Ishikawa (cell line): ENCODE results near the gene ACER1.
A peak's percentile ranks its signal among the peaks of the same experiment; 100 is the strongest.

Experiments
- CEBPB ChIP-seq: IDR thresholded peaks from 2 replicates; pipeline ENCODE4 v1.6.1; 2012
- CREB1 ChIP-seq: IDR thresholded peaks from 2 replicates; pipeline ENCODE4 v1.6.1; 2012; ENCODE audit warnings: low read depth
- EGR1 ChIP-seq: IDR thresholded peaks from 2 replicates; pipeline ENCODE4 v1.6.1; 2012
- EP300 ChIP-seq: IDR thresholded peaks from 2 replicates; pipeline ENCODE4 v1.6.1; 2012; ENCODE audit warnings: borderline replicate concordance
- FOXM1 ChIP-seq: IDR thresholded peaks from 2 replicates; pipeline ENCODE4 v1.6.1; 2012; ENCODE audit warnings: low read depth, borderline replicate concordance
- NFIC ChIP-seq: IDR thresholded peaks from 2 replicates; pipeline ENCODE4 v1.6.1; 2012
- RAD21 ChIP-seq: IDR thresholded peaks from 2 replicates; pipeline ENCODE4 v1.6.1; 2012; ENCODE audit warnings: low read depth
- TAF1 ChIP-seq: IDR thresholded peaks from 2 replicates; pipeline ENCODE4 v1.6.1; 2012; ENCODE audit warnings: low read depth, mild to moderate bottlenecking
- TCF12 ChIP-seq: IDR thresholded peaks from 2 replicates; pipeline ENCODE4 v1.6.1; 2012; ENCODE audit warnings: low read depth
- TEAD4 ChIP-seq: IDR thresholded peaks from 2 replicates; pipeline ENCODE4 v1.6.1; 2012
- USF1 ChIP-seq: IDR thresholded peaks from 2 replicates; pipeline ENCODE4 v1.6.1; 2012
- YY1 ChIP-seq: IDR thresholded peaks from 2 replicates; pipeline ENCODE4 v1.6.1; 2012; ENCODE audit warnings: low read depth
- ZBTB7A ChIP-seq: IDR thresholded peaks from 2 replicates; pipeline ENCODE4 v1.6.1; 2012; ENCODE audit warnings: low read depth
- TF ChIP-seq, protein P1 (sequence below): IDR thresholded peaks from 2 replicates; pipeline ENCODE4 v1.6.1; 2012; ENCODE audit warnings: low read depth, mild to moderate bottlenecking
- TF ChIP-seq, protein P2 (sequence below): IDR thresholded peaks from 2 replicates; pipeline ENCODE4 v1.6.1; 2012

The ACER1 gene

DNA sequence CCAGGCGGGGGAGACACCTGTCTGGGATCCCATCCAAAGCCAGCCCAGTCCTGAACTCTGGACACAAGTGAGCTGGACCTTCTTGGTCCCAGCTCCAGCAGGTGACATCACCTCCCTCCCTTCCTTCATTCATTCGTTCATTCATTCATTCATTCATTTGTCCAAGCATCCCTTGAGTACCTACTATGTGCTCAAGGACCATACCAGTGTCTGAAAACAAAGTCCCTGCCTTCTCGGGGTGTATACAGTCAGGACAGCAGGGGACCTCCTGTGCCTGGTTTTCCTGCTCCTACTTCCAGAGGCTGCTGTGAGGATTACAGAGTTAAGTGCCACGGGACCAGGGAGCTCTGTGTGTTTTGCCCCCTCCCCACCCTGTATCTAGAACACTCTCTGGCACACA is 14.0 kb downstream of the ACER1 start:
- TF ChIP-seq, protein P1, sequence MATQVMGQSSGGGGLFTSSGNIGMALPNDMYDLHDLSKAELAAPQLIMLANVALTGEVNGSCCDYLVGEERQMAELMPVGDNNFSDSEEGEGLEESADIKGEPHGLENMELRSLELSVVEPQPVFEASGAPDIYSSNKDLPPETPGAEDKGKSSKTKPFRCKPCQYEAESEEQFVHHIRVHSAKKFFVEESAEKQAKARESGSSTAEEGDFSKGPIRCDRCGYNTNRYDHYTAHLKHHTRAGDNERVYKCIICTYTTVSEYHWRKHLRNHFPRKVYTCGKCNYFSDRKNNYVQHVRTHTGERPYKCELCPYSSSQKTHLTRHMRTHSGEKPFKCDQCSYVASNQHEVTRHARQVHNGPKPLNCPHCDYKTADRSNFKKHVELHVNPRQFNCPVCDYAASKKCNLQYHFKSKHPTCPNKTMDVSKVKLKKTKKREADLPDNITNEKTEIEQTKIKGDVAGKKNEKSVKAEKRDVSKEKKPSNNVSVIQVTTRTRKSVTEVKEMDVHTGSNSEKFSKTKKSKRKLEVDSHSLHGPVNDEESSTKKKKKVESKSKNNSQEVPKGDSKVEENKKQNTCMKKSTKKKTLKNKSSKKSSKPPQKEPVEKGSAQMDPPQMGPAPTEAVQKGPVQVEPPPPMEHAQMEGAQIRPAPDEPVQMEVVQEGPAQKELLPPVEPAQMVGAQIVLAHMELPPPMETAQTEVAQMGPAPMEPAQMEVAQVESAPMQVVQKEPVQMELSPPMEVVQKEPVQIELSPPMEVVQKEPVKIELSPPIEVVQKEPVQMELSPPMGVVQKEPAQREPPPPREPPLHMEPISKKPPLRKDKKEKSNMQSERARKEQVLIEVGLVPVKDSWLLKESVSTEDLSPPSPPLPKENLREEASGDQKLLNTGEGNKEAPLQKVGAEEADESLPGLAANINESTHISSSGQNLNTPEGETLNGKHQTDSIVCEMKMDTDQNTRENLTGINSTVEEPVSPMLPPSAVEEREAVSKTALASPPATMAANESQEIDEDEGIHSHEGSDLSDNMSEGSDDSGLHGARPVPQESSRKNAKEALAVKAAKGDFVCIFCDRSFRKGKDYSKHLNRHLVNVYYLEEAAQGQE: no peak
- TF ChIP-seq CREB1 (no peak), TAF1 (no peak), EGR1 (no peak), TCF12 (no peak), RAD21 (no peak), NFIC (no peak), USF1 (no peak), TEAD4 (no peak), FOXM1 (no peak), YY1 (no peak)
- TF ChIP-seq, protein P2, sequence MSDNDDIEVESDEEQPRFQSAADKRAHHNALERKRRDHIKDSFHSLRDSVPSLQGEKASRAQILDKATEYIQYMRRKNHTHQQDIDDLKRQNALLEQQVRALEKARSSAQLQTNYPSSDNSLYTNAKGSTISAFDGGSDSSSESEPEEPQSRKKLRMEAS: no peak

- TF ChIP-seq CREB1 (no peak), TEAD4 (no peak), FOXM1 (no peak)
Measured at GRCh38 chr19:6318772-6319171, 14.6 kb downstream of the ACER1 start.

DNA sequence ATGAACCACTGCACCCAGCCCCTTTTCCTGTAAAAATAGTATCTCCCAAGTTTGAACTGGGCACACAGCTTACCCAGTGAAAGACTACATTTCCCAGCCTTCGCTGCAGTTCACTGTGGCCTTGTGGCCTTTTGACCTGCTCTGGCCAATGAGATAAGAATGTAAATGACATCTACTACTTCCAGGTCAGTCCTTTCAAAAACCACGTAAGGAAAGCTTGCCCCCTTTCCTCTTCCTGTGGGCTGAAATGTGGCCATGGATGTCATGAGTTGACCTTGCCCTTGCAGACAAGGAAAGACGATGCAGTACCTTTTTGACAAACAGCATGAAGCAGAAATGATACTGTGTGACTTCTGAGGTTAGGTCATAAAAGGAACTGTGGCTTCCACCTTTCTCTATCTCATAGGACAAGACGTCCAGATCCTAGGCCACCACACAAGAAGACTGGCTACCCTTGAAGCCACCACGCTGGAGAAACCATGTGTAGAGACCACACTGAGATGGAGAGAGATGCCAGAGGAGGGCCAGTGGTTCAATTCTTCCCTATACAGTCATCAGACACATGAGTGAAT is 19.9 kb downstream of the ACER1 start:
- TF ChIP-seq EP300 (no peak), TAF1 (no peak), ZBTB7A (no peak), TCF12 (no peak), FOXM1 (no peak), CREB1 (no peak), NFIC (no peak), RAD21 (no peak), USF1 (no peak), YY1 (no peak), CEBPB (no peak), EGR1 (no peak), TEAD4 (no peak)
- TF ChIP-seq, protein P1: no peak
- TF ChIP-seq, protein P2: no peak

GRCh38 chr19:6312018-6312417 is 21.4 kb downstream of the ACER1 start:
- TF ChIP-seq, protein P1: no peak
- TF ChIP-seq TCF12: no peak
- peak; percentile 42; the same call in 1 of the 2 replicates for TF ChIP-seq RAD21

DNA sequence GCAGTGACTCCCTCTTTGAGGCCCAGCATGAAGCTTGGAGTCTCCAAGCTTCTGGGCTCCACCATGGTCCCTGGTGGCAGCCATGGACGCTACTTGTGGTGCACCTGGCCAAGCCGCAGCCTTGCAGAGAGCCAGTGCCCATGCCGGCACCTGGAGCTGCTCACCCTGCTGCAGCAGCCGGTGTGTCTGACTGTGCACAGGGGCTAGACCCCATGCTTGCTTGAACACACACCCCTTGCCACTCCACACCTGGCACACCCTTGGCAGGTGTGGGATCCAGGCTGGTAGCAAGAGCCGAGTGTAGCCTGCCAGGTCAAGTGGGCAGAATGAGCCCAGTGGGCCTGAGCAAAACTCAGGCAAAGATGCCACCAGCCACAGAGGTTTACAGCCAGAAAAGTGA is 35.0 kb downstream of the ACER1 start:
- TF ChIP-seq FOXM1: no peak
